ENCODE data around the gene CLDN10. TPM values are rescaled to one million over a fixed set of nuclear protein-coding genes. Genes with fewer than 3 reads are reported as not detected.

CLDN10 gene
- total and polyA plus RNA-seq, 2 of the 8 experiments (the other 6 are each of a cell fraction or from before 2014, with no cell fraction given), result 41.2 to 43.6 TPM

- TF ChIP-seq CTCF (IDR thresholded peaks at IDR 0.05; ENCODE audit: control extremely low read depth in 1 of 3, insufficient read depth in 1 of 3, low read depth in 1 of 3, low read length in 3 of 3), result no peak
- TF ChIP-seq ZNF274 (IDR thresholded peaks at IDR 0.05; ENCODE audit: borderline replicate concordance, extremely low read depth, low read length), result no peak
- TF ChIP-seq CBX5 (IDR thresholded peaks at IDR 0.05; ENCODE audit: low read depth, low read length), result no peak
- TF ChIP-seq NANOG (IDR thresholded peaks at IDR 0.05; ENCODE audit: insufficient read depth, low read depth, low read length, poor library complexity, severe bottlenecking), result no peak
- H2AFZ ChIP-seq (ENCODE audit: low read length), result peak overlapping the region; percentile 3; the same call in 1 of the 2 replicates
- H3K4ac ChIP-seq (replicated peaks; ENCODE audit: insufficient read length, low read depth, low read length), result no peak overlapping the region
- no peaks in the 10 kb centered on the region for H3K23me2 ChIP-seq (ENCODE audit: low read depth, low read length)
- H2BK12ac ChIP-seq (ENCODE audit: low read depth, low read length), result no peak overlapping the region
- no peak overlapping the region for H2AK5ac ChIP-seq (ENCODE audit: low read depth, low read length)
- H4K8ac ChIP-seq (ENCODE audit: extremely low read depth, insufficient read depth, low read length), result no peak overlapping the region
- H3K9ac ChIP-seq (replicated peaks in 1 of 4; ENCODE audit: extremely low read depth in 1 of 4, low read depth in 3 of 4, low read length in 3 of 4), result no peak overlapping the region
- H4K20me1 ChIP-seq (replicated peaks in 1 of 2; ENCODE audit: control insufficient read depth in 1 of 2, insufficient read depth in 2 of 2, low read length in 2 of 2), result no peaks in the 10 kb centered on the region
- peaks cover 1 to 11% (median 4%) of the 10 kb centered on the region in 4 experiments; a peak in 5 of 7 replicates for H3K4me1 ChIP-seq (replicated peaks in 1 of 4; ENCODE audit: control insufficient read depth in 3 of 4, insufficient read depth in 4 of 4, low read length in 3 of 4)
- H3K14ac ChIP-seq (ENCODE audit: insufficient read length), result no peak overlapping the region
- ChIA-PET POLR2A (ENCODE audit: partially characterized antibody) (interaction anchor here (1.4 kb wide), 1 partner anchor 14 kb away, joined by 3 read pairs; no protein-coding TSS in a partner anchor), CTCF (ENCODE audit: partially characterized antibody) (interaction anchor here (0.6 to 4.7 kb wide), 2 partner anchors 9 to 10 kb away, joined by 3 to 25 read pairs; no protein-coding TSS in a partner anchor)
- 0 out of 4 replicates have a peak overlapping the region, but pooled peaks have one; percentile 7 to 17 for H3K4me2 ChIP-seq (ENCODE audit: insufficient read depth in 1 of 2, low read depth in 2 of 2, low read length in 2 of 2)
- H2BK5ac ChIP-seq (ENCODE audit: low read depth, low read length), result no peak overlapping the region
- H3K36me3 ChIP-seq (ENCODE audit: control insufficient read depth in 2 of 4, insufficient read depth in 4 of 4, low read length in 3 of 4), result no peaks in the 10 kb centered on the region
- no peak overlapping the region for H2BK20ac ChIP-seq (ENCODE audit: low read length)
- H3K23ac ChIP-seq (ENCODE audit: insufficient read length), result no peak overlapping the region
- H3K56ac ChIP-seq (replicated peaks; ENCODE audit: insufficient read length, low read depth, low read length), result no peak overlapping the region
- no peak overlapping the region for H4K91ac ChIP-seq (replicated peaks; ENCODE audit: insufficient read length, low read length)
- H2BK15ac ChIP-seq (ENCODE audit: low read length), result no peak overlapping the region
- no peaks in the 10 kb centered on the region for H3K79me2 ChIP-seq (ENCODE audit: control insufficient read depth in 1 of 2, insufficient read depth in 2 of 2, low read length in 2 of 2)
- H3K79me1 ChIP-seq (ENCODE audit: low read depth, low read length), result no peaks in the 10 kb centered on the region
- H3K18ac ChIP-seq (ENCODE audit: extremely low read depth, low read length), result no peak overlapping the region
- no peak overlapping the region for H4K5ac ChIP-seq (ENCODE audit: insufficient read length, low read depth, low read length)
- peaks cover 0 to 2% (median 0%) of the 10 kb centered on the region in 4 experiments; a peak in 3 of 7 replicates for H3K27me3 ChIP-seq (replicated peaks in 1 of 4; ENCODE audit: control insufficient read depth in 3 of 4, extremely low read depth in 1 of 4, insufficient read depth in 3 of 4, low read length in 3 of 4)
- WGBS, 2 experiments (ENCODE audit: extremely low coverage in 1 of 2, insufficient coverage in 1 of 2, insufficient read length in 1 of 2, insufficient replicate concordance in 2 of 2, low coverage in 1 of 2, low lambda C conversion rate in 2 of 2, missing lambda C conversion rate in 1 of 2), result 33% methylated on average over 3 of the region's 3 CpGs; no CpG with 5 or more reads in 1 of the 2 experiments
- FAIRE-seq, result no peak
- DNase-seq (ENCODE audit: low read depth in 1 of 2, low spot score in 2 of 2), result no peak
- no peak overlapping the region for H2BK120ac ChIP-seq (replicated peaks; ENCODE audit: low read depth, low read length)
- H3K9me3 ChIP-seq (ENCODE audit: insufficient read depth in 2 of 2, low read depth in 1 of 2, low read length in 1 of 2), result no peaks in the 10 kb centered on the region
- no peak overlapping the region for H3K4me3 ChIP-seq (ENCODE audit: extremely low read depth in 1 of 4, insufficient read depth in 2 of 4, low read depth in 3 of 4, low read length in 4 of 4)
- H3K27ac ChIP-seq (ENCODE audit: low read depth, low read length), result no peak overlapping the region
Measured at GRCh38 chr13:95546919-95547318, 5.6 kb upstream of the CLDN10 start.
